ENCODE measurements around the gene IPO4. TPM values are rescaled to one million over a fixed set of nuclear protein-coding genes. Genes with fewer than 3 reads are reported as not detected.

IPO4 gene
- total and polyA plus RNA-seq, 9 of the 15 experiments (the other 6 are each of a cell fraction or from before 2014, with no cell fraction given) = 7.3 to 122 (median 31.8) TPM

DNA sequence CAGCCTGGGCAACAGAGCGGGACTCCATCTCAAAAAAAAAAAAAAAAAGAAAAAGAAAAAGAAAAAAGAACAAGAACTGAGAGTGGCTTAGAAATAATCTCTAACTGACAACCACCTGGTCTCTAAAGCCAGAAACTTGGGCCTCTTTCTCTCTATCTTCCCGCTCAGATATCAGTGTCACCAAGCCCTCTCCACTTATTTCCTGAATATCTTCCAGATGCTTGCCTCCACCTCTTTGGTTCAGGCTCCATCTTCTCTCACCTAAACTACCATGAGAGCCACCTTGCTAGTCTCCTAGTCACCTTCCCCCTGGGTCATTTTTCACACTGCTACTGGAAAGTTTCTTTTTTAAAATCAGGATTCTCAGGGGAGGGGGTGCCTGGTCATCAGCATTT is 8.4 kb upstream of the IPO4 start (continued):
- TF ChIP-seq IRF1 (CRISPR knock-in tag; IDR thresholded peaks at IDR 0.05; ENCODE audit: borderline replicate concordance) (no peak), TCF3 (CRISPR knock-in tag; IDR thresholded peaks at IDR 0.05) (0 out of 2 replicates have a peak, but pooled peaks have one; percentile 19)

- Histone ChIP-seq H4K20me1 (replicated peaks; ENCODE audit: control insufficient read depth, insufficient read depth, low read length) (no peaks in the 10 kb centered on the region), H3K4me3 (peak overlapping the region; percentile 67), H3K27me3 (ENCODE audit: control insufficient read depth in 2 of 2, insufficient read depth in 2 of 2, low read length in 2 of 2) (no peaks in the 10 kb centered on the region), H3K27ac (ENCODE audit: extremely low read depth, low read depth, low read length) (peak overlapping the region; percentile 97), H3K79me2 (ENCODE audit: control insufficient read depth, insufficient read depth, low read length) (peaks cover 51% of the 10 kb centered on the region), H3K9ac (ENCODE audit: insufficient read depth in 1 of 2, low read depth in 2 of 2, low read length in 2 of 2) (peak overlapping the region; percentile 96 to 99), H3K36me3 (ENCODE audit: control insufficient read depth, insufficient read depth, low read length) (peaks cover 26% of the 10 kb centered on the region; the same call in 2 of the 3 replicates), H3K4me1 (replicated peaks in 1 of 2; ENCODE audit: control insufficient read depth in 2 of 2, insufficient read depth in 2 of 2, low read length in 2 of 2) (peaks cover 6 to 13% of the 10 kb centered on the region in 2 experiments; a peak in 3 of 5 replicates), H3K4me2 (ENCODE audit: insufficient read depth, low read length) (peak overlapping the region; percentile 86), H2AFZ (ENCODE audit: low read depth, low read length) (peak overlapping the region; percentile 98), H3K9me3 (replicated peaks; ENCODE audit: control insufficient read depth, insufficient read depth, low read depth, low read length) (0 out of 2 replicates have a peak, but pooled peaks cover 1% of the 10 kb centered on the region), H3K9me1 (ENCODE audit: control insufficient read depth, insufficient read depth, low read length) (no peaks in the 10 kb centered on the region)
- DNase-seq (ENCODE audit: extremely low read depth in 1 of 4, low spot score in 3 of 4) = peak in 2 of 4 experiments; percentile 27 to 50
- ChIA-PET POLR2A (interaction anchor here (0.9 to 3.2 kb wide), 7 partner anchors 8 to 875 kb away, joined by 3 to 21 read pairs (median 5); partner anchors contain the start of genes CHMP4A, IRF9 and MDP1), CTCF (ENCODE audit: low intra/inter-chr PET ratio) (no interaction called here)
- intact Hi-C loops (cut with micrococcal nuclease) (no loop called here), in situ Hi-C loops (cut with MboI) (no loop called here)
- WGBS (ENCODE audit: insufficient coverage, low coverage, missing lambda C conversion rate) = 2% methylated on average over 32 of the region's 33 CpGs
- ATAC-seq = peak; percentile 66
- TSS peak; percentile 83 for BruUV-seq (replicated peaks)
- peak; percentile 78 for FAIRE-seq
- TF ChIP-seq CSDE1 (IDR thresholded peaks at IDR 0.05) (no peak), MEIS2 (IDR thresholded peaks at IDR 0.05; ENCODE audit: partially characterized antibody) (no peak), ZNF584 (CRISPR knock-in tag; IDR thresholded peaks at IDR 0.05; ENCODE audit: low read depth) (no peak), ZBTB17 (CRISPR knock-in tag; IDR thresholded peaks at IDR 0.05) (no peak), HNRNPLL (IDR thresholded peaks at IDR 0.05; ENCODE audit: low read depth, low read length, poor library complexity, severe bottlenecking) (peak; percentile 9), ZC3H4 (CRISPR knock-in tag; IDR thresholded peaks at IDR 0.05; ENCODE audit: borderline replicate concordance) (no peak), CHD2 (IDR thresholded peaks at IDR 0.05; ENCODE audit: low read depth, low read length) (no peak), ZBTB43 (CRISPR knock-in tag; IDR thresholded peaks at IDR 0.05) (no peak), MBD2 (IDR thresholded peaks at IDR 0.05; ENCODE audit: borderline replicate concordance, low read depth) (no peak), DACH1 (IDR thresholded peaks at IDR 0.05; ENCODE audit: partially characterized antibody) (no peak), NBN (IDR thresholded peaks at IDR 0.05; ENCODE audit: low read depth) (no peak), ELF2 (CRISPR knock-in tag; IDR thresholded peaks at IDR 0.05) (no peak), NUFIP1 (IDR thresholded peaks at IDR 0.05; ENCODE audit: partially characterized antibody) (no peak), HMGN3 (IDR thresholded peaks at IDR 0.05; ENCODE audit: borderline replicate concordance, extremely low read depth, insufficient read length, low read depth, low read length) (no peak), ZKSCAN1 (IDR thresholded peaks at IDR 0.05; ENCODE audit: low read depth, low read length) (no peak), ZNF253 (CRISPR knock-in tag; conservative IDR thresholded peaks at IDR 0.05) (no peak)
Observed at GRCh38 chr14:24196071-24197055, 7.7 kb upstream of the IPO4 start.
